Amniotic epithelial cell (primary cell): Measurements from ENCODE around the gene ASPRV1.

ENCODE experiments used
- DNase-seq: peaks from one replicate; pipeline ENCODE4 v3.0.0-alpha.2; 2010; ENCODE audit warnings: low read depth

ASPRV1 gene

GRCh38 chr2:69940691-69941090 is 20.7 kb downstream of the ASPRV1 start:
- no peak for DNase-seq

DNA sequence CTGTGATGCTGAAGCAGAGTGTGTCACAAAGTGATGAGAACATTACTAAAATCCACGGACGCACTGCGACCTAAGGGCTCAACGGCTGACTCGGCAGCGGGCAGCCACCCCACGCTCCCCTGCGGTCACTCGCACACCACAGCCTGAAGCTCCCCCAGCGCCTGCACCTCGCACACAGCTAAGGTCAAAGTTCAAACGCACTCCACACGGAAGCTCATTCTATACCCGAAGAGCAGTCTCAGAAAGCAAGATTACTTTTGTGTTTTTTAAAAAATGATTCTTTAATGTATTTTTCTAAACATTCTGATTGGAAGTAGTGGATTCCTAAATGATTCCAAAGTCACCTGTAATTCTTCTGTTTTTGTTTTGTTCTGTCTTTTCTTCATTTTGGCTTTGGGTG is 21.7 kb downstream of the ASPRV1 start:
- no peak for DNase-seq

DNA sequence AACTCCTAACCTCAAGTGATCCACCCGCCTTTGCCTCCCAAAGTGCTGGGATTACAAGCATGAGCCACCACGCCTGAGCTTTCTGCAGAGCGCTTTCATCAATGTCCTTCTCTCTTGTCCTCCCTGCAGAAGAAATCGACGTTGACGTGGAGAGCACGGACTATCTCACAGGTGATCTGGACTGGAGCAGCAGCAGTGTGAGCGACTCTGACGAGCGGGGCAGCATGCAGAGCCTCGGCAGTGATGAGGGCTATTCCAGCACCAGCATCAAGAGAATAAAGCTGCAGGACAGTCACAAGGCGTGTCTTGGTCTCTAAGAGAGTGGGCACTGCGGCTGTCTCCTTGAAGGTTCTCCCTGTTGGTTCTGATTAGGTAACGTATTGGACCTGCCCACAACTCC is 23.5 kb downstream of the ASPRV1 start:
- no peak for DNase-seq

GRCh38 chr2:69936906-69937305 is 24.5 kb downstream of the ASPRV1 start:
- DNase-seq: no peak

DNA sequence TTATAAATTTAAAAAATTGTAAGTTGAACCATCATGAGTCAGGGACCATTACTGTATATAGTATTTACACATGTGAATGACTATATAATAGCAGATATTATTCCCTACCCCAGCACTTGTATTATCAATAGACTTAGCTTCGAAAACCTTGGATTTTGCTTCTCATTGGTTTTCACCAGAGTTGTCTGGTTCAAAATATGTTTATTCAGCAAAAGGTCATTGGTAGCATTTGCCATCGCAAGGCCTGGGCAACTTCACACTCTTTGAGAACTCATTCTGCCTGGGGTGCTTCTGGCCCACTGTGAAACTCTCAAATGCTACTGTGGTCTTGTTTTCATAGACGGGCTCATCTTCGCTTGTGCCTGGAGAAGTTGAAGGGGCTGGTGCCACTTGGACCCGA is 26.4 kb downstream of the ASPRV1 start:
- no peak for DNase-seq

GRCh38 chr2:69934614-69934908 is 26.9 kb downstream of the ASPRV1 start:
- DNase-seq: no peak

DNA sequence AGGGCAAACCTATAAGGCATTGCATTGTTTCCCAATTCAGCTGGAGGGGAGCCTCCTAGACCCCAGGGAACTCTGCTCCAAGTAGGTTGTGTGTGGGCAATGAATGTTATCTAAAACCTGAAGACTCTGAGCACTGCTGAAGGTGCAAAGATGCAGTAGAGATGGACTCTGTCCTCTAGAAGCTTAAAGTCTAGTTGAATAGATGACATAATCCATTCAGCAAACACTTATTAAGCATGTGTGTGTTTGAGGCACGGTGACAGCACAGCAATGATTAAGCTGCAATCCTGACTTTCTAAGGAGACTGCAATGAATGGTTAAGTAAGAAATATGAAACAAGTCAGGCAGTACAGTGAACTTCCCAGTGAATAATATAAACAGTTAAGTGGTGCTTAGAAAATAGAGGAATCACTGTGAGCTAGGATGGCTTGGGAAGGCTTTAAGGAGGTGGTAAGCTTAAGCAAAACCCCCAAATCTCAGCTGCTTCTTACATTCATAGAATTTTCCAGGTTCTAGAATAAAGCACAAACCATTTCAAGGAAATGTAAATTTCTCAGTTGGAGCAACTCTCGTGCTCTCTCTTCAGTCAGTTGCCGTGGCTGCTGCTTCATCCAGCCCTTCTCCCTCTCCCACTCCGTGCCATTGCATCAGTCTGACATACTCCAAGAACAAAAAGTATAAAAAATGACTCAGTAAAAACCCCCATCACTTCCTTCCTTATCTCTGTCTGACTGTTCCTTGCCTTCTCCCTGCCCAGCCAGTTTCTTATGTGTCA is 27.4 kb downstream of the ASPRV1 start:
- peak; percentile 96 for DNase-seq

DNA sequence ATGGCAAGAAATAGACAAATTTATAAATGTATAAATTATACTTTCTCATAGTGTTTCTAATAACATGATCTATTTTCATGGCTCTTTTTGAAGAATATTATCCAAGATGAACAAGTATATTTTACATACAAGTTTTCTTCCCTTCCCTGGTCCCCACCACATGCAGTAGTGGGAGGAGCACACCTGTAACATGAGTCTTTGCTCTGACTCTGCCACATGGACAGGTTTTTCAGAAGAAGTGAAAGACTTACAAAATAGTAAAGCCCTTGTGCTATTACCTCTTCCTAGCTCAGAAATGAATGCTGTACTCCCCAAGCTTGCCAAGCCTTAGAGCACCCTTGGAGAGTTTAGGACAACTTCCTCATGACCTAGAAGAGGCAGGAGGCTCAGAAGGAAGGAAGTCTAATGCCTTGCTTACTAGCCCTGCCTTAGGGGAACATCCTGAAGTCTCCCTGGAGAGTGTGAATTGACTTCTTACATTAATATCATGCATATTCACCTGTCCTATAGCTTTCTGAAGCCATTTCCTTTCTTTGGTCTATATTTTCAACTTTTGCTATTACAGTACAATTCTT is 28.1 kb downstream of the ASPRV1 start:
- no peak for DNase-seq

DNA sequence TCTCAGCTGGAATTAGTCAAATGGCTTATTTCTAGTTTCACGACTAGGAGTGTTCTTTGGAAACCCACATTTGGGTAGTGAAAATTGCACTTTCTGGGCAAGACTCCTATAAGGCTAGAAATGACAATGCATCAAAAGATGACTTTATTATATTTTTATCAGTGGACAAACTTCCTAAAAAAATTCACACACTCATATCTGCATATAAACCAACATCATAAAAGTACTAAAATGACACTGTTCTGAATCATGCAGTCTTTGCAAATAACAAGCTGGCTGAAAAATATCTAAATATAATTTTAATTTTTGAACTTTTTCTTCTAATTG is 28.9 kb downstream of the ASPRV1 start:
- no peak for DNase-seq

- no peak for DNase-seq
These were observed 29.4 kb downstream of the ASPRV1 start for GRCh38 chr2:69931832-69932595.

DNA sequence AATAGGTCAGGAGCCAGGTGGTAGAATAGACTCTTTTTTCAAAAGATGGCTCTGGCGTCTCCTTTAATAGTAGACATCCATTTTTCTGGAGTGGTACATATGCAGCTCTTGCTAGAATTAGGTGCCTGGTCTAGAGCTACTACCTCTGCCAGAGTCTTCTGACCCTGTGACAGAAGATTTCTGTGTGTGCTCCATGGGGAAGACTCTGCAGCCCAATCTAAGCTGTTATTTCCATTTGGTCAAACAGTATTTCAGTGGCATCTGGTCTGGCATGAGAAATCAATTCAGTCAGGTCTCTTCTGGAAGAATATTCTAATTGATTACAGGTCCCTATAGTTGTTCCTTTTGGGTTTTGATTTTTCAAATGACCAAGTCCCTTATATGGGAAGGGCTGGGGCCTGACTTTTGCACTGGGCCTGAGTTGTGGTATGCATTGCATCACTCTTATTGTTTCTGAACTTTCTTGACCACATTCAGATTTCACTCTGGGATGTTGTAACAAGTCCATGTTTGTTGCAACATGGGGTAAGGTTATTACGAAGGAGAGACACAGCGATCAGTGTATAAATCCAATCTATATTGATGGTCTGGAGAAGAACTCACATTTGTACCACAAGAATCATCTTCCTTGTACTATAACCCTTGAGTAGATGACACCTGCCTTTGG is 34.4 kb downstream of the ASPRV1 start:
- DNase-seq: peak; percentile 91

GRCh38 chr2:69923116-69923515 is 38.3 kb downstream of the ASPRV1 start:
- no peak for DNase-seq

DNA sequence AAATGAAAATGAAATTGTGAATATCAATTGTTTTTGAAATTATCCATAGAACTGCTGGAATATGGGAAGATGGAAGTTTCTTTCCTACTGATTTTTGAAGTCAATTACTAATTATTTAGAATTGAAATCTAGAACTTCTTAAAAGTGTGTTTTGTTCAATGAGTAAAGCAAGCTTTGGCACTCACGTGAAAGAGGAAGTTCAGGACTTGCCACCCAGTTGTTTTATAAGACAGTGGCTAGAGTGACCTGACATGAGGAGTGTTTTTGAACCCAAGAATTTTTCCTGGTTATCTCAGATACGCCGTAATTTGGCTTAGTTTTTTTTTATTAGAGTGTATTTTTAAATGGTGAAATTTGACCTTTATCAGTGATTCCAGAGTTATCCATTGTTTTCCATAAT is 43.0 kb downstream of the ASPRV1 start:
- DNase-seq: no peak

DNA sequence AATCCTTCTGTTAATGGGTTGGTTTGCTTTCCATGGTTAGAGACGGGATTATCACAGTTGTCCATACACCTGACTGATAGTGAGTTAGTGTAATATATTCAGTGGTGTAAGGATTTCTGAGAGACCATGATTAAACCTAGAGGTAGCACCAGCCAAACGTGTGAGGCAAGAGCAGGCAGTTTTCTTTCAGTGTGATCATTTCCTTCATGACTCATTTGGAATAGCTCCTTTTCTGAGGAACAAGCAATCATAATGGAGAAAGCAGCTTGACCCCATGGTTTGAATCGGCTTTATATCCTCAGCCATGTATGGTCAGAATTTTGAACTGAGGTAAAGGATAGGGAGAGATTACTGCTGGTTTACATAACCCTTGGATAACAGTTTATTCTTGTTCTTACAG is 43.6 kb downstream of the ASPRV1 start:
- peak; percentile 90 for DNase-seq

- no peak for DNase-seq
These were observed 45.3 kb downstream of the ASPRV1 start for GRCh38 chr2:69916106-69916505.

- no peak for DNase-seq
These were observed 46.2 kb downstream of the ASPRV1 start, which contains the start of gene MXD1 for GRCh38 chr2:69914950-69915945. TSS of gene MXD1 (plus strand) at chr2:69915109. CDS start at chr2:69915331, 222 bp downstream.

- DNase-seq: peak; percentile 100
These were observed 47.1 kb downstream of the ASPRV1 start for GRCh38 chr2:69914164-69914949.

DNA sequence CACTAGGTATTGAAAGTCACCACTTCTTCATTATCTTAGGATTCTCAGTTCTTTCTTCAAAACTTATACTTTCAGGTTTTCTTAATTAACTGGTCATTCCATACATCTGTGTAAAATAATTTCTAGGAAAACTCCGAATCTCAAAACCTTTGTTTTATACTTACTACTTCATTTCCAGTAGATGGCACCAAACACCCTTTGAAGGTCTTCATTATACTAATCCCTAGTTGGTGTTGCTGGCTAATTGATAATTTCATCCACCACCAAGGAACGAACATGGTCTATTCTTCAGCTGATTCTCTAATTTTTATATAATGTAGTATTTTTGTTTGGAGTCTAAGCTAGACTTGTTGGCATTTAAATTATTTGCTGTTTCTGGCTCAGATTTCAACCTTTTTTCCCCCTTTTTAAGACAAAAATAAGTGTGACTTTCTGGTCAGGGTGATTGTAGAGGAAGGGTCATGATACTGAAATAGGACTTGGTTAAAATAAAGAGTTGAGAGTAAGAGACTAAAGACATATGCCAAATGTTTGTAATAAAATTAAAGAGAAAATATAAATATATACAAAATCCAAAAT is 49.4 kb downstream of the ASPRV1 start:
- peak; percentile 51 for DNase-seq
